H9 (cell line): ENCODE data around the gene TEX47. TPM values are rescaled to one million over a fixed set of nuclear protein-coding genes. Genes with fewer than 3 reads are reported as not detected.

Source experiments
- DNase-seq: peaks from one replicate; pipeline ENCODE4 v3.0.0-alpha.2; 2017
- H2AFZ ChIP-seq: one replicate; pipeline ENCODE4 v1.6.1; 2013; ENCODE audit warnings: mild to moderate bottlenecking, low read length, control low read depth, moderate library complexity
- H2AK5ac ChIP-seq: 2 replicates; pipeline ENCODE4 v1.6.1; 2013; ENCODE audit warnings: low read length, control low read depth, mixed read lengths; ENCODE audit not compliant: insufficient read length
- H2BK120ac ChIP-seq: one replicate; pipeline ENCODE4 v1.6.1; 2013; ENCODE audit warnings: low read depth, mild to moderate bottlenecking, low read length, control low read depth, inconsistent platforms; ENCODE audit not compliant: poor library complexity, severe bottlenecking
- H2BK12ac ChIP-seq: 2 replicates; pipeline ENCODE4 v1.6.1; 2013; ENCODE audit warnings: low read length, control low read depth, mixed read lengths, low read depth; ENCODE audit not compliant: insufficient read length
- H2BK15ac ChIP-seq: 2 replicates; pipeline ENCODE4 v1.6.1; 2013; ENCODE audit warnings: low read depth, low read length, control low read depth
- H2BK20ac ChIP-seq: one replicate; pipeline ENCODE4 v1.6.1; 2013; ENCODE audit warnings: low read depth, mild to moderate bottlenecking, low read length, control low read depth, inconsistent platforms; ENCODE audit not compliant: poor library complexity, severe bottlenecking
- H2BK5ac ChIP-seq: 2 replicates; pipeline ENCODE4 v1.6.1; 2013; ENCODE audit warnings: low read length, control low read depth, mixed read lengths; ENCODE audit not compliant: insufficient read length
- H3K14ac ChIP-seq: 2 replicates; pipeline ENCODE4 v1.6.1; 2013; ENCODE audit warnings: low read length, control low read depth; ENCODE audit not compliant: insufficient read depth
- H3K18ac ChIP-seq: 2 replicates; pipeline ENCODE4 v1.6.1; 2013; ENCODE audit warnings: low read depth, mild to moderate bottlenecking, mixed read lengths, low read length, control low read depth; ENCODE audit not compliant: insufficient read length
- H3K23ac ChIP-seq: 2 replicates; pipeline ENCODE4 v1.6.1; 2013; ENCODE audit warnings: low read length, control low read depth, mixed read lengths, low read depth; ENCODE audit not compliant: insufficient read length
- H3K23me2 ChIP-seq: 2 replicates; pipeline ENCODE4 v1.6.1; 2013; ENCODE audit warnings: low read depth, mild to moderate bottlenecking, mixed read lengths, low read length, control low read depth; ENCODE audit not compliant: insufficient read length, poor library complexity, severe bottlenecking
- H3K27ac ChIP-seq: 2 replicates; pipeline ENCODE4 v1.5.1; 2013; ENCODE audit warnings: low read length, control low read depth, mixed read lengths, low read depth; ENCODE audit not compliant: insufficient read length
- H3K27me3 ChIP-seq: 2 replicates; pipeline ENCODE4 v1.6.1; 2013; ENCODE audit warnings: low read length, control low read depth, inconsistent platforms; ENCODE audit not compliant: insufficient read depth
- H3K4ac ChIP-seq: 2 replicates; pipeline ENCODE4 v1.6.1; 2013; ENCODE audit warnings: low read depth, mild to moderate bottlenecking, control low read depth, inconsistent platforms, low read length, moderate library complexity
- H3K4me1 ChIP-seq: 2 replicates; pipeline ENCODE4 v1.6.1; 2013; ENCODE audit warnings: low read length, control low read depth, inconsistent platforms; ENCODE audit not compliant: insufficient read depth
- H3K4me2 ChIP-seq: 2 replicates; pipeline ENCODE4 v1.6.1; 2013; ENCODE audit warnings: low read length, control low read depth, mixed read lengths; ENCODE audit not compliant: insufficient read length, insufficient read depth
- H3K56ac ChIP-seq: 2 replicates; pipeline ENCODE4 v1.6.1; 2013; ENCODE audit warnings: low read depth, mild to moderate bottlenecking, mixed read lengths, low read length, control low read depth; ENCODE audit not compliant: insufficient read length
- H3K79me1 ChIP-seq: 2 replicates; pipeline ENCODE4 v1.6.1; 2013; ENCODE audit warnings: low read depth, mild to moderate bottlenecking, moderate library complexity, low read length, control low read depth, inconsistent platforms; ENCODE audit not compliant: insufficient read depth, poor library complexity, severe bottlenecking
- H3K79me2 ChIP-seq: 2 replicates; pipeline ENCODE4 v1.6.1; 2013; ENCODE audit warnings: low read length, control low read depth, inconsistent platforms; ENCODE audit not compliant: insufficient read depth
- H3K9ac ChIP-seq: 2 replicates; pipeline ENCODE4 v1.6.1; 2013; ENCODE audit warnings: low read length, control low read depth, mixed read lengths; ENCODE audit not compliant: insufficient read length; ENCODE audit errors: extremely low read depth
- H3K9me3 ChIP-seq: one replicate; pipeline ENCODE4 v1.6.1; 2013; ENCODE audit warnings: low read depth, low read length, inconsistent platforms; ENCODE audit not compliant: control insufficient read depth
- H3T11ph ChIP-seq: one replicate; pipeline ENCODE4 v1.6.1; 2013; ENCODE audit warnings: mild to moderate bottlenecking, low read length, control low read depth, inconsistent platforms
- H4K20me1 ChIP-seq: one replicate; pipeline ENCODE4 v1.6.1; 2013; ENCODE audit not compliant: control insufficient read depth, insufficient read length, insufficient read depth
- H4K5ac ChIP-seq: 2 replicates; pipeline ENCODE4 v1.6.1; 2013; ENCODE audit warnings: low read depth, mild to moderate bottlenecking, mixed read lengths, low read length, control low read depth; ENCODE audit not compliant: insufficient read length
- H4K8ac ChIP-seq: replicated peaks from 2 replicates; pipeline ENCODE4 v1.6.1; 2013; ENCODE audit warnings: low read length, control low read depth, mixed read lengths, low read depth; ENCODE audit not compliant: insufficient read length
- H4K91ac ChIP-seq: 2 replicates; pipeline ENCODE4 v1.6.1; 2013; ENCODE audit warnings: low read depth, mild to moderate bottlenecking, moderate library complexity, mixed read lengths, low read length, control low read depth; ENCODE audit not compliant: insufficient read length
- H3K27ac Mint-ChIP-seq, 3 experiments: 2 replicates in 2 of 3; 3 replicates in 1 of 3; pipeline ENCODE4 v1.8.0; 2020 to 2021; ENCODE audit warnings: mixed read lengths in 3 of 3, mild to moderate bottlenecking in 1 of 3, moderate library complexity in 1 of 3
- H3K27me3 Mint-ChIP-seq: 2 replicates; pipeline ENCODE4 v1.8.0; 2021; ENCODE audit warnings: low read depth, mild to moderate bottlenecking, moderate library complexity, mixed read lengths
- H3K36me3 Mint-ChIP-seq, 3 experiments: 2 replicates in 2 of 3; 3 replicates in 1 of 3; pipeline ENCODE4 v1.8.0; 2020 to 2021; ENCODE audit warnings: low read depth in 3 of 3, mixed read lengths in 3 of 3; ENCODE audit not compliant: insufficient read depth in 1 of 3
- H3K4me1 Mint-ChIP-seq, 2 experiments: 2 replicates each; pipeline ENCODE4 v1.8.0; 2020; ENCODE audit warnings: mixed read lengths in 2 of 2
- H3K4me3 Mint-ChIP-seq, 2 experiments: 2 replicates in 1 of 2; 3 replicates in 1 of 2; pipeline ENCODE4 v1.8.0; 2020 to 2021; ENCODE audit warnings: mild to moderate bottlenecking in 2 of 2, mixed read lengths in 2 of 2, moderate library complexity in 1 of 2
- H3K9me3 Mint-ChIP-seq, 2 experiments: 2 replicates in 1 of 2; 3 replicates in 1 of 2; pipeline ENCODE4 v1.8.0; 2020; ENCODE audit warnings: mild to moderate bottlenecking in 2 of 2, mixed read lengths in 2 of 2, moderate library complexity in 1 of 2
- CTCF ChIP-seq: fragments of 200-600 bp; sonication (generic); conservative IDR thresholded peaks from 3 replicates; pipeline ENCODE4 v1.8.0; 2021; ENCODE audit warnings: antibody characterized with exemption, mild to moderate bottlenecking
- WGBS: extraction: QIAGEN DNeasy Blood & Tissue Kit; methylation state at CpG from one replicate; pipeline ENCODE4 v1.1.7; 2013; ENCODE audit warnings: missing lambda C conversion rate, low lambda C conversion rate, mixed read lengths; ENCODE audit not compliant: insufficient read length; ENCODE audit errors: extremely low coverage; 5-methylcytosine and 5-hydroxymethylcytosine counted together
- total RNA-seq: library from RNA; stranded (reverse); gene quantifications from 2 replicates; pipeline ENCODE4 v1.2.1, GENCODE V29; 2021

The TEX47 gene
- total RNA-seq, 1 experiment from 2014 or later, result not detected

- Histone ChIP-seq H2BK15ac (no peak overlapping the region), H3K18ac (no peak overlapping the region), H3K23ac (no peak overlapping the region), H4K5ac (no peak overlapping the region), H3K4ac (no peak overlapping the region), H3K27ac (no peak overlapping the region), H2BK120ac (no peak overlapping the region), H2AK5ac (no peak overlapping the region), H3T11ph (no peak overlapping the region), H4K8ac (no peak overlapping the region), H2AFZ (no peak overlapping the region), H3K4me2 (peak overlapping the region; percentile 86), H2BK20ac (no peak overlapping the region), H3K27me3 (peaks cover 6% of the 10 kb centered on the region; the same call in 1 of the 2 replicates), H3K9ac (no peak overlapping the region), H3K56ac (no peak overlapping the region), H3K14ac (no peak overlapping the region), H3K4me1 (no peaks in the 10 kb centered on the region), H2BK5ac (no peak overlapping the region), H3K23me2 (peaks cover 9% of the 10 kb centered on the region), H4K20me1 (no peaks in the 10 kb centered on the region), H3K79me2 (no peaks in the 10 kb centered on the region), H2BK12ac (no peak overlapping the region), H3K9me3 (no peaks in the 10 kb centered on the region), H4K91ac (no peak overlapping the region), H3K79me1 (no peaks in the 10 kb centered on the region)
- peak overlapping the region; percentile 62 to 84 for H3K4me3 Mint-ChIP-seq
- WGBS, result no CpG with 5 or more reads among the region's 33 CpGs
- peaks cover 8 to 10% of the 10 kb centered on the region in 2 experiments for H3K4me1 Mint-ChIP-seq
- no peaks in the 10 kb centered on the region for H3K9me3 Mint-ChIP-seq
- TF ChIP-seq CTCF, result no peak
- H3K27me3 Mint-ChIP-seq, result peaks cover 64% of the 10 kb centered on the region
- no peaks in the 10 kb centered on the region for H3K36me3 Mint-ChIP-seq
- DNase-seq, result peak; percentile 65
- no peak overlapping the region for H3K27ac Mint-ChIP-seq
Observed at GRCh38 chr7:88758381-88759229, 36.9 kb downstream of the TEX47 start.
